Left lobe of liver (tissue), 2 donors: ENCODE results near the gene IFT43. TPM values are rescaled to one million over a fixed set of nuclear protein-coding genes. Genes with fewer than 3 reads are reported as not detected.
A peak's percentile ranks its signal among the peaks of the same experiment; 100 is the strongest.
"Not testable (repeated sequence)": the region's sequence is repeated elsewhere in the genome, so short reads cannot be mapped to it uniquely, and the experiment has no call there.

Source experiments
- ATAC-seq: fragments of 200-7000 bp; cut with Tn5 transposase; one replicate; pipeline ENCODE4 v1.9.1; 2020; ENCODE audit warnings: mild to moderate bottlenecking, moderate library complexity
- DNase-seq: peaks from one replicate; pipeline ENCODE4 v3.0.0-alpha.2; 2020; ENCODE audit warnings: low spot score
- total RNA-seq: library from RNA; stranded (reverse); gene quantifications from one replicate; pipeline ENCODE4 v1.2.1, GENCODE V29; 2021
- donor health status: DM: no; HTN: no; CAD: no; lungs with moderate emphysema.
- donor health status: DM: no; HTN: yes; CAD: no.

The IFT43 gene
- total RNA-seq, 1 donor from 2014 or later: 13.7 TPM

DNA sequence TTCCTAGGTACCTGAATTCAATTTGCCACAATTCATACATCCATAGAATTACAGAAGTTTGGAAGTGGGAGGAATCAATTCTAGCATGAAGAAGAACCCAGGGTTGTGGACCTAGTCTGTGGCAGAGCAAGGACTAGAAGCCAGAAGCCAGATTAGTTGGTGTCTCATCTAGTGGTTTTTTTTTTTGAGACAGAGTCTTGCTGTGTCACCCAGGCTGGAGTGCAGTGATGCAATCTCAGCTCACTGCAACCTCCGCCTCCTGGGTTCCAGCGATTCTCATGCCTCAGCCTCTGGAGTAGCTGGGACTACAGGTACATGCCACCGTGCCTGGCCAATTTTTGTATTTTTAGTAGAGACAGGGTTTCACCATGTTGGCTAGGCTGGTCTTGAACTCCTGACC lies 24.1 kb downstream of the IFT43 start:
- not testable (repeated sequence) for ATAC-seq, DNase-seq

DNA sequence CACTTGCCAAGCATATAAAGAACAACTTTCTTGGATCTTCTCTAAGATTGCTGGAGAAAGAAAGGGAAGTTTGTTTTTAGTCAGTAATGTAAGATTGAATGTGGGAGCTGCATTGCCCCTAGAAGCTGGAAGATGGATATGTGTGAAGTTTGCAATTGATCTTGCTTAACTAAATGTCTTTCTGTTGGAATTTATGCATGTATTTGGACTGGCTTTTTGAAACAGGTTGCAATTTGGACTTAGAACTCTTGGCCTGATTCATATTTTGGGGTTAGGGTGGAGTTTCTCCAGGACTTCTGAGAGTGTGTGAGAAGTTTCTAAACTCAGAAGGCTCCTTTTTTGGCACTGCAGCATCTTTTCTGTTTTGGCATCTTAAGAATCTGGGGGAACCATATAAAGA lies 26.4 kb downstream of the IFT43 start:
- DNase-seq (no peak), ATAC-seq (peak; percentile 77)

DNA sequence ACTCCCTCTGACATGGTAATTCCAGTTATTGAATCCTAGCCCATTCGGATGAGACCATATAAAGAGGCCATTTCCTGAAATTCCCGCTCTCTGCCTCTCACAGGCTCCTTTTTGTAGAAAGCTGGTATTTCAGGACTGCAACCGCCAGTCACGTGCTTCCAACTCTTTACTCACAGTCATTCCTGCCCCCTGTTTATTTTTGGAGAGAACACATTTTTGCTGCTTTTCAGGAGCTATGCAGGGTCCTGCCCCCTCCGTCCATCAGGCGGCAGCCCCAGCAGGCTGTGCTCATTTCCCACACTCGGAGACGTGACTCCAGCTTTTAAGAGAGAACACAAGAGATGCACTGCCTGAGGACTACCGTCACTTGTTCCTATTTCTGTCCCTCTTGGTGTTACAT lies 26.8 kb downstream of the IFT43 start:
- ATAC-seq (peak; percentile 53), DNase-seq (no peak)

DNA sequence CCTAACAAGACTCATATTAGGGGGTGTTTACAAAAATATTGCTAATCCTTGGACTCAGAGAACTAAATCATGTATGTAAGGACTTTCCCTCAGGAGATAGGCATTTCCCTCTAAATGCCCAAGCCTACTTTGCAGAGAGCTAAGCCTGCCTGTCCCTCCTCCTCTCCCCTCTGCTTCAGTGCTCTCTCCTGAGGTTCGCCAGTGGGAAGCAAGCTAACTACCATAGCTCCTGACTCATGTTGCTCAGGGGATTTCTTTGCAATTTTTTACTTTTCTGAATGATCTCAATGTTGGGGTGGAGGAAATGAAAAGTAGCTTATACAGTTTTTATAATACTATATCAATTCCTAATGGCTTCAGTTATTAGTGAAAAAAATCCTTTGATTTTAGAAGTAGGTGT lies 29.6 kb downstream of the IFT43 start:
- ATAC-seq (no peak), DNase-seq (no peak)

DNA sequence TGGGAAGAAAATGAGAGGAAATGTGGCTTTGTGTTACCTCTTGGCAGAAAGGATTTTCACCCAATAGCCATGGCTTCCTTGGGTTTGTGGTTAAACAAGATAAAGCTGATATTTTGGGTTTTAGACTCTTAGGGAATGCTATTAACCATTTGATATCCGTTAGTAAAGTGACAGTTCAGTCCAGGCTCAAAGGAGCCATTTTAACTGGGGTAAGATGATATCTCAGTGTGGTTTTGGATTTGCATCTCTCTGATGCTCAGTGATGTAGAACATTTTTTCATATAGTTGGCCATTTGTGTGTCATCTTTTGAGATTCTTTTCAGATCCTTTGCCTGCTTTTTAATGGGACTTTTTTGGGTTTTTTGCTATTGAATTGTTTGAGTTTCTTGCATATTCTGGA lies 30.1 kb downstream of the IFT43 start:
- DNase-seq (no peak), ATAC-seq (no peak)

DNA sequence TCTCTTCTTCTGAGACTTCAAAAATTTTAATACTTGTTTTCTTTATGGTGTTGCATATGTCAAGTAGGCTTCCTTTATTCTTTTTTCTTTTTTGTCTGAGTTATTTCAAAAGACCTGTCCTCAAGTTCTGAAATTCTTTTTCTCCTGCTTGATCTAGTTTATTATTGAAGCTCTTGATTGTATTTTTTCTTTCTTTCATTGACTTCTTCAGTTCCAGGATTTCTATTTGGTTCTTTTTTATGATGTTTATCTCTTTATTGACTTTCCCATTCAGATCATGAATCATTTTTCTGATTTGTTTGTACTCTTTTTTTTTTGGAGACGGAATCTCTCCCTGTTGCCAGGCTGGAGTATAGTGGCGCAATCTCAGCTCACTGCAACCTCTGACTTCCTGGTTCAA lies 34.1 kb downstream of the IFT43 start:
- DNase-seq (no peak), ATAC-seq (no peak)

DNA sequence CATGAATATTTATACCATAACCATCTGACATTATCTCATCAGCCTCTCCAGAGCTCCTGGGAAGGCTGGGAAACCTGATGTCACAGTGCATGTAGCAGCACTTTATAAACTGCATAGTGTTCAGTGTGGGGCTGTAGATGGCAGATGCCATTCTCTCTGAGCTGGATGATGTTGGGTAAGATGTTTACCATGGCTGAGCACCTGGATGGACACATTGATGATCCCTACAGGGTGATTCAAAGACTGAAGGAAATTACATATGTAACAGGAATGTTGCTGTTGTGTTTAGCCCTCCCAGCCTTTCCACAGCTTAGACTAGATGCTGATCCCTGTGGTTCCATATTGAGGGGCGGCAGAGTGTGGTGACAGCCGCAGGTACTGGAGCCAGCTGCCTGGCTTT lies 37.4 kb downstream of the IFT43 start:
- no peak for DNase-seq
- no peak for ATAC-seq

DNA sequence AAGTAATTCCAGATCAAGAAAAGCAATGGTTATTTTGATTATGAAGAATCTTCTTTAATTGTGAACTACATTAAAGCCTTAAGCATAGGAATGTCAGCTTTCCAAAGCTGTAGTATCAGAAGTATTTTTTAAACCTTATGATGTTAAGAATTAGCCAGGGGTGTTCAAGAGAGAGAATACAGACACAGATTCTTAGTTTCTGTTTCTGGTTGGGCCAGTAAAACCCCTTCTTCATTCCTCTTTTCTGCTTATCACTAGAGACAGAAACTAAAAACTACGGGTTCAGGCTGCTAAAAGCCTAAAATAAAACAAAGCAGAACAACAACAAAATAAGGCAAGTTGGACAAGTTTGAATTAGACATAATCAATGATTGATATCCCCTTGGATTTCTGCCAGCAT lies 38.2 kb downstream of the IFT43 start:
- DNase-seq (no peak), ATAC-seq (no peak)

DNA sequence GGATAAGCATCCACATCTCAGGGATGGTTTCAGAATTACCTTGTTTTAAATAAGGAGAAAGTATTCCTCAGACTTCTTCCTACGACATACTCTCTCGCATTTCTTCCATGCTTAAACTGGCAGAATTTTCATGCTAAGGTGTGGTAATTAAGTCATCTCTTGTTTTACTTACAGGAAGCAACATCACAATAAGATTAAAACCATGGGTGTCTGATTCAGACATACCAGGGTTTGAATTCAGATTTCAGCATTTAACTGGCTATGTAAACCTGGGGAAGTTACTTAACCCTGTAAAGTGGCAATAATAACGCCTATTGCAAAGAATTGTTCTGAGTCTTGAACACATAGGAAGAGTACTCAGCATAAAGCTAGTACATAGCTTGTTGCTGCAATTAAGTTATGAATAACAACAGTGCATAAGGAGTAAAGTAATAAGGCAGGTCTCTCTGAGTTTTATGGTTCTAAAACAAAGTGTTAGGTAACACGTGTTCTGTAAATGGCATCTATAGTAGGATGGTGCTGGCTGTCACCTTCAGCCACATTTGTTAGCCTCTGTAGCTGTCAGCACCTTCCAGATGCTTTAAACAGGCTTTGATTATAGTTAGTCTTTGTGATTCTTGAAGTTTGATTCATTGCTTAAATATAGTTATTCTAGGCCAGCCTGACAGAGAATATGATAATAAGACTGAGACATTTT lies 38.8 kb downstream of the IFT43 start:
- ATAC-seq: no peak
- DNase-seq: no peak

DNA sequence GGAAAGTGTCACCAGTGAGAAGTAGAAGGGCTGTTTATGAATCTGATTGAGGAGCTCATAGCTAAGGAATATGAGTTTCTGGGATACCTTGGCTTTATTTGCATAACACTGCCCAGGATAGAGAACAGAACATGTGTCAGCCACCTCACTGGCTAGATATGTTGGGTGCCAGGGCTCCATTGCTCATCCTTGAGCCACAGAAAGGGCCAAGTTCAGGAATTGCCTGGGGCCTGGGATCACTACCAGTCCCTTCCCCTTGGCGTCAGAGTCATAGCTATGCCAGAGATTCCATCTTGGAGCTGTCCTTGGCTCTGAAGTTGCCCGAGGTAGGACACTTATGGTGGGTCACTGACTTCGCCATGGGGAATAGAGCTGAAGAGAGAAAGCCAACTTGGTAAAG lies 49.0 kb downstream of the IFT43 start:
- DNase-seq (no peak), ATAC-seq (no peak)

DNA sequence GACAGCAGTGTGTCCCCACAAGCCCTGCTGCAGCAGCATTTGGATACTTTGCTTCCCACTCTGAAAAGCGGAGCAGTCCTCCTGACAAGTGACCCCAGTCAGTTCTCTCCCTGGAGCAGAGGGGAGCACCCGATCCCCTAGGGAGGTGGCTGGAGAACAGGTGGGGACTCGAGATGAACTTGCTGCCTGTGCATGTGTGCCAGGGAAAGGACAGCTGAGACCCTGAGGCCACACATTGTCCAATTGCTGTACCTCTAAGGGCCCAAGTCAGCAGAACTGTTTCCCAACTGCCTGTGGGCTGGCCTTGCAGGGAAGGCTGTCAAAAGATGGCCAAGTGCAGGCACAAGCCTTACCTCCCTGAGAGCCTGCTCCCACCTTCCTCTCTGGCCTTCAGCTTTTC lies 55.1 kb downstream of the IFT43 start:
- ATAC-seq (no peak), DNase-seq (no peak)

DNA sequence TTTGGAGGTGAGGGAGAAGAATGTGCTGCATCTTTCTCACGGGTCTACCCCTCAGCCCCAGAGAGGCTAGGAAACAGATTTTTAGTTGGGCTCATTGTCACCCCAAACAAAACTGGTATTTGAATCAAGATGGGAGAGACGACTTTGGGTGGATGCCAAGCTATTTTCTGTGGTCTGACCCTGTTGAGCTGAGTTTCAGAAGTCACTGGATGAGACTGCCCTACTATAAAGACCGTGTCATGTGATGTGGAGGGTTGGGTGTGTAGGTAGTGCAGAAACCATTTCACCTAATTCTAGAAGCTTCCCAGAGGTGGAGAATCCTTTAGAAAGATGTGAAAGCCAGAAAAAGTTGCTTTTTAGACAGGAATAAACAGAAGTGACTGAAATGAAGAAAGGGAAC lies 60.2 kb downstream of the IFT43 start:
- ATAC-seq (no peak), DNase-seq (no peak)

DNA sequence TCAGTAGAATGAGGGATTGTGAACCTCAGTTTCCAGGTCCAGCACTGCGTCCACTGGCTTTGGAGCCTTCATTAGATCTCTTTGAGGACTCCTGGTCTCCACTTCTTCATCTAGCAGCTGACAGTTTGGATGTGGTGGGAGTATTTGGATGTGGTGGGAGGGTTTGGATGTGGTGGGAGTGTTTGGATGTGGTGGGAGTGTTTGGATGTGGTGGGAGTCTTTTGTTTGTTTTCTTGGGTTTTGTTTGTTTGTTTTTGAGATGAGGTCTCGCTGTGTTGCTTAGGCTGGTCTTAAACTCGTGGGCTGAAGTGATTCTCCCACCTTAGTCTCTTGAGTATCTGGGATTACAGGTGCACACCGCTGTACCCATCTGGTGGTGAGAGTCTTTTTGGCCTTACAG lies 64.7 kb downstream of the IFT43 start:
- DNase-seq: no peak
- no peak for ATAC-seq

DNA sequence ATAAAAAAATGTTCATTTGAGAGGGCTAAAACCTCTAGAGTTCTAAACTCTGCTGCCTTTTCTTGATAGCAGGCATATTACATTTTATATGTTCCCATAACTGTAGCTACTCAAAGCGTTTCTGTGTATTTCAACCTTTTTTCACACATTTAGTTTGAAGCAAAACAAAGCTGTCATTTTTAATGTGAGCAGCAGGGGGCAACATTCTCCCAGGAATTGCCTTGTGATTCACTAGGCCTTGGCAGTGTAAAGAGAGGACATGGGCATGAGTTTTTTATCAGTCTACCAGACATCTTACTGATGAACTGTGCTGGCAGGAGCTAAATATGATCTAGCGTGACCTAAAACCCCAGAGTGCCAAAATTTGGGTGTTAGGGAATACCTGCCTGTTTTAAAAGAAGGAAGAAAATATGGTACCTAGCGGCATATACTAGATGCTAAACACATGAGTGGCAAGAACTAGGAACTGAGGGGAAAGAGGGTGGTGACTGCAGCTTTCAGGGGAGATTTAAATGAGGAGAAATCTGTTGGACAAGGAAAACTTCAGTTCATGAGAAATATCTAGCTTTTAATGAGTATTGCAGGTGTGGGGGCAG lies 65.3 kb downstream of the IFT43 start:
- no peak for DNase-seq
- ATAC-seq: peak; percentile 85

DNA sequence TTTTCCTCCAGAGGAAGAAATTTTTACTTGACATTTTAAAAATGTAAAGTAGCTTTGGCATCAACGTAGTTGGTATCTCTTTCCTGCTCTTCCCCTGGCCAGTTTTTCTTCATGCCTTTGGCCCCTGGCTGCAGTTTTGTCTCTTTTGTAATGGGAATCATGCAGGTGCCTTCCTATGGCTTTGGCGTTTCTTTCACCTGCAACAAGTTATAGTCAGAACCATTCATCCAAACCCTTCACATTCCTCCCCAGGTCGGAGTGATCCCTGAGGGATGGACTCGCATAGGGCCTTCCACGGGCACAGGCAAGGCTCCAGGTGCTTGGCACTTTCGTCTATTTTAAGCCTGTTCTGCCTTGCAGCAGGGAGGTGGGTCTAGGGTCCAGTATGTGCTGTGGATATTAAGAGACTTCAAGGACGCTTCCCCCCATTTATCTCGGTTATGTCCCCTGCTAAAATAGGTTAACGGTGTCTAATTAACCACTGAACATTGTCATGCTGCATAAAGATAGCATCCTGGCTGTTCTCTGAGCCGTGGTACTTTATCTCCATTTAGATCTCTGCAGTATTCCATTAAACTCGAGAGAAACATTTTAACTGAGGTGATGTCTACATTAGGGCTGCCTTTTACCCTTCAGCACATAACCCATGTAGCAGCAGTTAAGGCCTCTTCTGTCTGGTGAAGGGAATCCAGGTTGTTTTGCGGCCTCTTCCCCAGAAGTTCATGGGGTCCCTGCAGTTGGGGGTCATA lies 66.3 kb downstream of the IFT43 start:
- no peak for ATAC-seq
- no peak for DNase-seq

DNA sequence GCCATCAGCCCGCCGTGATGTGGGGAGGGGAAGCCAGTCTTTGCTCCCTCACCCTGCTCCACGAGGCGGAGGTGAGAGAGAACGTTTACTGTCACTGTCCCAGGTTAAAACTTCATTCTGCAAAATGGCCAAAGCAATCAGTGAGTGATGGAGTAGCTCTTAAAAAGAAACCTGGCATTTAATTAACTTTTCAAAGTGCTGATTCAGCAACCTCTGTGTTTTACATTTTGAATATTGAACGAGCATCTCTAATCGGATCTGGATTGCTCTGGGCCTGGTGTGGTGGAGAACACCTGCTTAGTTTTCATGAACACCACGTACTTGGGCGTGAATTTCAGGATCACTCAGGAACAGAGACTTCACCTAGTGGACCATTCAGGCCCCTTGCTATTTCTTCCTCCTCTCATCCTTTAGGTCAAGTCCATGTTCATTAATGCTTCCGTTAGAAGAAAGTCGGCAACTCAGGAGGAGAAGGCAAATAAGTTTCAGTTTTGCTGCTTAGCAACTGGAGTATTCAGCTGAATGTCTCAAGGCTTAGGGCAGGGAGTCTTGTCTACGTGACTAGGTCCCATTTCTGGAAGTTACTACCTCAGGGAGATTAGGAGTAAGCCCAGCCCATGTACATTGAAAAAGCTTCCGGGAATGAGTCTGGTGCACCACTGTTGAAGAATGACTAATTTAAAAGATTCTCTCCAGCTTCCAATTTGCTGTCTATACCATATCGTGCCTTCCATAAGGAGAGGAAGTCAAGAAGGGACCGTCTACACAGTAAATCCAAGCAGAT lies 68.2 kb downstream of the IFT43 start:
- DNase-seq (no peak), ATAC-seq (no peak)

DNA sequence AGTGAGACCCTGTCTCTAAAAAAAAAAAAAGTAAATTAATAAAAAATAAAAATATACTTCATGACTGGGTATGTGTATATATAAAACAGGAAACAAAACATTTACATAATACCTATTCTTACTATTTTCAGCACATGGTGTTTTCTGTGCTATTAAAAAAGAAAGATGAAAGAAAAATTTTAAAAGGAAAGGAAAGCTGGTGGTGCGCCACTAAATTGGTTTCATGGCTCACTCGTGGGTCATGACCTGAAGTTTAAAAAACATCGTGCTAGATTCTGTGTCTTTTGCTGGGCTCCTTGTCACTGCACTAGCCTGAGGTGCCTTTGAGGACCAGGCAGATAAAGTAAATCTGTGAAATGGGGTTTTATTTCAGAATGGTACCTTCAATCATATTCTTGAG lies 69.8 kb downstream of the IFT43 start:
- no peak for DNase-seq
- ATAC-seq: no peak

DNA sequence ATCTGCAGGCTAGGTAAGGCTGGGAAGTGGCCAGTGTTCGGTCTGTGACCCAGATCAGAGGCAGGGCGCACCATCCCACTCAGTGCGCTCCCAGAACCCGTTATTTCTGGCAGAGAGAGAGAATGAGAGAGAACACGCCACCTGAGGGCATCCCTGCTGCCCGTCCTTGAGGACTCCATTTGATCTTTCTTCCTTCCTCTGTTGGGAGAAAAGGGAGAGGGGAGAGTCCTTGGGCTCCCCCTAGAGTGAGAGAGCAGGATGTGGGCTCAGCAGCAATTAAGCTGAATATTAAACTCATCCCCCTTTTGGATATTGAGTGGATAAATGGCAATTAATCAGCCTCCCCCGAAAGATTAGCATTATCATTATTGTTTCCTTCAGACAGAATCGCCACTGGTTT lies 70.6 kb downstream of the IFT43 start:
- ATAC-seq (peak; percentile 27), DNase-seq (no peak)

DNA sequence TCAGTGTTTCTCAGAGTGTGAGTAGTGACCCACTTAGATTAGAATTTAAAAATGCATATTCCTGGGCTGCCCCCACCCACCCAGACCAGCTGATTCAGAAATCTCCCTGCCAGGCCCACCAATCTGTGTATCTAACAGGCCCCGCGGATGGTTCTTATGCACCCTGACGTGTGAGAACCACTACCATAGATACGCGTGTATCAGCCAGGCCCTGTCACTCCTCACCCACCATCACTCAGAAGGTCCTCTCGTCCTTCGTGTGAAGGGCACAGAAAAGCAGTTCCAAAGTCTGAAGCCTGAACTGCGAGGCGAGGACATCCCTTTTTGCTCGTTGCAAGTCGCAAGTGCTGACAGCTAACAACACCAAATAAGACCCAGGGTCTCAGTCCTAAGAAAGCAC lies 72.4 kb downstream of the IFT43 start:
- no peak for DNase-seq

DNA sequence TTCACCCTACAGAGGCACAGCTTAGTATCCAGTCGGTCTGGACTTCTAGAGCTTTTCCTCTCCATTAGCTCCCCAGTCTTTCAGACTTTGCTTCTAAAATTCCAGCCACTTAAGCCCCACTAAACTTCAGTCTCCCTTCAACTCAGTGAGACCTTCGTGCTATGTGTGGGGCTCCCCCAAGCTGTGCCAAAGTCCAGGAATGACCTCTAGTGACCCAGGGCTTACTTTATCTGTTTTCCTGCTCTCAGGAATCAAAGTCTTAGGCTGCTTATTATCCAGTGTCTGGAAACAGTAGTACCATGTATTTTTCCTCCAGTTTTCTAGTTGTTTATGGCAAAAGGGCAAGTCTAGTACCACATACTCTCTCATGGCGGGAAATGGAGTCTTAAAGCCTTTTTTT lies 77.8 kb downstream of the IFT43 start:
- no peak for DNase-seq
- no peak for ATAC-seq

More for the DNA sequence above, 72.4 kb downstream of the IFT43 start:
- no peak for ATAC-seq

DNA sequence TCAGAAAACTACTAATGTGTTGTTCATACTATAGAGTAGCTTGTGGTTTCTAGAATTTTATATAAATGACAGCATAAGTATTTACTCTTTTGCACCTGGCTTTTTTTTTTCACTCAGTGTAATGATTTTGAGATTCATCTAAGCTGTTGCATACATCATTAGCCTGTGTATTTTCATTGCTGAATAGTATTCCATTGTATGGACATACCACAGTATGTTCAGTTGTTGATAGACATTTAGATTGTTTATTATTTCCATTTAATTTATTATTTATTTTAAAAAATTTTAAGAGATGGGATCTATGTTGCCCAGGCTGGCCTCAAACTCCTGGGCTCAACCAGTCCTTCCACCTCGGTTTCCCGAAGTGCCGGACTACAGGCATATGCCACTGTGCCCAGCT lies 80.0 kb downstream of the IFT43 start:
- no peak for DNase-seq
- no peak for ATAC-seq

DNA sequence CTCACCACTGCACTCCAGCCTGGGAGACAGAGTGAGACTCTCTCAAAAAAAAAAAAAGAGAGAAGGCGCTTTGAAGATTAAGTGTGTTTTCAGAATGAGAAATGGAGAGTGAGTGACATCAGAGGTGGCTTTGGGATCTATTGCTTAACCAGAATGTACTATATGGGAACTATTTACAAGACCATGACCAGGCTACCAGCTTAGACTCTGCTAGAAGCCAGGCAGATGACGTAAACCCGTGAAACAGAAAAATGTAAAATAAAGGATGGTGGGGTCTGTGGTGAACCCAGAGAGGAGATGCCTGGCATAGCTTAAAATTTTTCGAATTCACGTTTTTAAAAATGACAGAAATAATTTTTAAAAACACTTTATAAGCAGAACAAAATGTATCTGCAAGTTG lies 82.0 kb downstream of the IFT43 start:
- ATAC-seq (no peak), DNase-seq (no peak)
